ENCODE data around the gene FBXL16.

DNA sequence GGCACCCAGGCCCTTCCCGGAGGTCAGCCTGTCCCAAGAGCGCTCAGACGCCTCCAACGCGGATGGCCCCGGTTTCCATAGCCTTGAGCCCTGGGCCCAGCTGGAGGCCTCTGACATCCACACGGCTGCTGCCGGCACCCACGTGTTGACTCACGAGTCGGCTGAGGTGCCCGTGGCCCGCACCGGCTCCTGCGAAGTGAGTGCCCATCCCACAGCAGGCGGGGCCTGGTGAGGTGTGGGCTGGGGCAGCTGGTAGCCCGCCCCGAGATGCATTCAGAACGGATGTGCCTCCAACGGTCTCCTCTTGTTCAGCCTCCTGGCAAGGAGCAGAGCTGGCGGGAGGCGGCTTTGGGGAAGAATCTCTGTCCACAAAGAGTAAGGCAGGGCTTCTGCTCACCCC lies 53.8 kb downstream of the FBXL16 start:
- TF ChIP-seq, protein P1, sequence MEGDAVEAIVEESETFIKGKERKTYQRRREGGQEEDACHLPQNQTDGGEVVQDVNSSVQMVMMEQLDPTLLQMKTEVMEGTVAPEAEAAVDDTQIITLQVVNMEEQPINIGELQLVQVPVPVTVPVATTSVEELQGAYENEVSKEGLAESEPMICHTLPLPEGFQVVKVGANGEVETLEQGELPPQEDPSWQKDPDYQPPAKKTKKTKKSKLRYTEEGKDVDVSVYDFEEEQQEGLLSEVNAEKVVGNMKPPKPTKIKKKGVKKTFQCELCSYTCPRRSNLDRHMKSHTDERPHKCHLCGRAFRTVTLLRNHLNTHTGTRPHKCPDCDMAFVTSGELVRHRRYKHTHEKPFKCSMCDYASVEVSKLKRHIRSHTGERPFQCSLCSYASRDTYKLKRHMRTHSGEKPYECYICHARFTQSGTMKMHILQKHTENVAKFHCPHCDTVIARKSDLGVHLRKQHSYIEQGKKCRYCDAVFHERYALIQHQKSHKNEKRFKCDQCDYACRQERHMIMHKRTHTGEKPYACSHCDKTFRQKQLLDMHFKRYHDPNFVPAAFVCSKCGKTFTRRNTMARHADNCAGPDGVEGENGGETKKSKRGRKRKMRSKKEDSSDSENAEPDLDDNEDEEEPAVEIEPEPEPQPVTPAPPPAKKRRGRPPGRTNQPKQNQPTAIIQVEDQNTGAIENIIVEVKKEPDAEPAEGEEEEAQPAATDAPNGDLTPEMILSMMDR (optimal IDR thresholded peaks at IDR 0.05 in 1 of 3, IDR thresholded peaks at IDR 0.05 in 1 of 3, conservative IDR thresholded peaks at IDR 0.05 in 1 of 3; ENCODE audit: extremely low read depth in 1 of 3, insufficient read depth in 2 of 3, low read length in 3 of 3): no peak
- no peak for TF ChIP-seq EZH2 (IDR thresholded peaks at IDR 0.05; ENCODE audit: low read length)

Measured in keratinocyte (primary cell).